ENCODE data around the gene RRAD.

RRAD gene

GRCh38 chr16:66920924-66921680 is 4.2 kb downstream of the RRAD start:
- DNase-seq (ENCODE audit: low read depth) = no peak

GRCh38 chr16:66920299-66920590 is 5.1 kb downstream of the RRAD start:
- TF ChIP-seq CTCF (IDR thresholded peaks at IDR 0.05; ENCODE audit: low read depth, low read length, missing control alignments) = no peak
- no peak overlapping the region for H3K4me3 ChIP-seq (ENCODE audit: low read depth, low read length)
- in situ Hi-C loops (cut with HindIII; ENCODE audit: low sequenced_read_pairs) = no loop called here
- no peak for DNase-seq (ENCODE audit: low read depth)

More at GRCh38 chr16:66920924-66921680, 4.2 kb downstream of the RRAD start:
- H3K4me3 ChIP-seq (ENCODE audit: low read depth, low read length) = no peak overlapping the region
- in situ Hi-C loops (cut with HindIII; ENCODE audit: low sequenced_read_pairs) = no loop called here
- TF ChIP-seq CTCF (IDR thresholded peaks at IDR 0.05; ENCODE audit: low read depth, low read length, missing control alignments) = no peak

GRCh38 chr16:66919569-66920298 is 5.6 kb downstream of the RRAD start:
- no peak for DNase-seq (ENCODE audit: low read depth)
- in situ Hi-C loops (cut with HindIII; ENCODE audit: low sequenced_read_pairs) = no loop called here
- H3K4me3 ChIP-seq (ENCODE audit: low read depth, low read length) = no peak overlapping the region
- TF ChIP-seq CTCF (IDR thresholded peaks at IDR 0.05; ENCODE audit: low read depth, low read length, missing control alignments) = no peak

GRCh38 chr16:66918803-66919568 is 6.3 kb downstream of the RRAD start, which contains the start of gene CDH16:
TSS of gene CDH16 (minus strand) at chr16:66918885. CDS start at chr16:66918065, 820 bp downstream.
- no peak for TF ChIP-seq CTCF (IDR thresholded peaks at IDR 0.05; ENCODE audit: low read depth, low read length, missing control alignments)
- in situ Hi-C loops (cut with HindIII; ENCODE audit: low sequenced_read_pairs) = no loop called here

GRCh38 chr16:66918355-66918754 is 7.0 kb downstream of the RRAD start:
- in situ Hi-C loops (cut with HindIII; ENCODE audit: low sequenced_read_pairs) = no loop called here
- no peak overlapping the region for H3K4me3 ChIP-seq (ENCODE audit: low read depth, low read length)
- no peak for DNase-seq (ENCODE audit: low read depth)
- TF ChIP-seq CTCF (IDR thresholded peaks at IDR 0.05; ENCODE audit: low read depth, low read length, missing control alignments) = no peak

More at GRCh38 chr16:66918803-66919568, 6.3 kb downstream of the RRAD start, which contains the start of gene CDH16:
- no peak for DNase-seq (ENCODE audit: low read depth)
- no peak within 1 kb of the TSS for H3K4me3 ChIP-seq (ENCODE audit: low read depth, low read length)

- in situ Hi-C loops (cut with HindIII; ENCODE audit: low sequenced_read_pairs) = no loop called here
- no peak for TF ChIP-seq CTCF (IDR thresholded peaks at IDR 0.05; ENCODE audit: low read depth, low read length, missing control alignments)
- no peak for DNase-seq (ENCODE audit: low read depth)
- no peak overlapping the region for H3K4me3 ChIP-seq (ENCODE audit: low read depth, low read length)
Measured at GRCh38 chr16:66917741-66918140, 7.6 kb downstream of the RRAD start.
